Pancreas (tissue), 10 donors: ENCODE measurements around the gene KIAA0825. TPM values are rescaled to one million over a fixed set of nuclear protein-coding genes. Genes with fewer than 3 reads are reported as not detected.
"Not testable (repeated sequence)": the region's sequence is repeated elsewhere in the genome, so short reads cannot be mapped to it uniquely, and the experiment has no call there.

Experiments used
- ATAC-seq, 4 donors: fragments of 200-7000 bp; cut with Tn5 transposase; one replicate each; pipeline versions ENCODE4 v1.8.0 to v1.9.1; 2020; ENCODE audit warnings: mild to moderate bottlenecking in 4 of 4, moderate library complexity in 4 of 4
- DNase-seq, 6 donors: peaks; one replicate each; pipeline ENCODE4 v3.0.0-alpha.2; 2020
- FAIRE-seq: peaks from 2 replicates; lab custom pipeline; 2012; peaks lifted over from hg19 to GRCh38; lab: Jason Lieb, UNC
- H3K27ac ChIP-seq, 4 donors: fragments of 200-600 bp; sonication (generic); 1 replicate in 3 of 4; 2 replicates in 1 of 4; pipeline versions ENCODE4 v1.5.0 to v1.8.0; 2020
- H3K27me3 ChIP-seq, 4 donors: fragments of 200-600 bp; one replicate each; pipeline ENCODE4 v1.8.0; 2021
- H3K36me3 ChIP-seq, 3 donors: fragments of 200-600 bp; sonication (generic) in 1 of 3; one replicate each; pipeline versions ENCODE4 v1.5.0 to v1.8.0; 2020 to 2021
- H3K4me1 ChIP-seq, 3 donors: fragments of 200-600 bp; one replicate each; pipeline ENCODE4 v1.8.0; 2021
- H3K4me3 ChIP-seq, 4 donors: fragments of 200-600 bp; sonication (generic) in 2 of 4; one replicate each; pipeline versions ENCODE4 v1.5.0 to v1.8.0; 2020 to 2021
- H3K9me3 ChIP-seq, 4 donors: fragments of 200-600 bp; one replicate each; pipeline ENCODE4 v1.8.0; 2021
- WGBS, 2 donors: extraction: QIAGEN DNeasy Blood & Tissue Kit; methylation state at CpG; one replicate each; pipeline ENCODE4 v1.1.7; 2013; 5-methylcytosine and 5-hydroxymethylcytosine counted together
- intact Hi-C, 3 donors: fragments of 100-400 bp; cut with DNase I; formaldehyde crosslinking; loops; one replicate each; pipeline versions ENCODE4 v1.11.1 to v1.14.2; 2022
- polyA plus RNA-seq, 2 donors: library from polyadenylated mRNA; stranded (reverse); fragments of 200-250 nt; gene quantifications; one replicate each; pipeline ENCODE4 v1.2.3, GENCODE V29; 2013
- total RNA-seq, 6 donors: library from RNA; stranded (reverse); fragmentation: NEBNext Ultra II Directional in 4 of 6; extraction: Animal tissue kit (Norgen Biotek cat#: 25700) in 4 of 6; gene quantifications; one replicate each; pipeline versions ENCODE4 v1.2.1 to v1.2.4, GENCODE V29; 2021 to 2023
- TF ChIP-seq, protein P1 (sequence below), 4 donors: fragments of 200-600 bp; sonication (generic) in 3 of 4; IDR thresholded peaks; one replicate each; pipeline versions ENCODE4 v1.5.0 to v1.8.0; 2021; ENCODE audit warnings: antibody characterized with exemption in 4 of 4
- donor health status: healthy with polysubstance abuse.
- donor health status: DM: no; HTN: no; CAD: no; lungs with moderate emphysema.
- donor health status: DM: no; HTN: no; CAD: no.
- donor health status: control.
- donor health status: control.
- donor health status: Bipolar disorder and iron deficiency.
- donor health status: DM: yes; HTN: yes; CAD: no.
- donor health status: DM: no; HTN: no; CAD: no.
- donor health status: DM: no; HTN: no; CAD: no.
- donor health status: DM: yes; HTN: yes; CAD: no.

The KIAA0825 gene
- total and polyA plus RNA-seq, 8 donors: 0.33 to 3.1 (median 2.0) TPM

DNA sequence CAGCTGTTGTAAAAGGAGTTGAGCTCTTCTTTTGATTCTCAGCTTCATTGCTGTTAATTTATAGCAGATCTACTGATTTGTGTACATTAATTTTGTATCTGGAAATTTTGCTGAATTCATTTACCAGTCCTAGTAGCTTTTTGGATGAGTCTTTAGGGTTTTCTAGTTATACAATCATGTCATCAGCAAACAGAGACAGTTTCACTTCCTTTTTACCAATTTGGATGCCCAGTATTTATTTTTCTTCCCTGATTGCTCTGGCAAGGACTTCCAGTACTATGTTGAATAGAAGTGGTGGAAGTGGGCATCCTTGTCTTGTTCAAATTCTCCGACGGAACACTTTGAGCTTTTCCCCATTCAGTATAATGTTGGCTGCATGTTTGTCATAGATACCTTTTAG lies 478.1 kb downstream of the KIAA0825 start:
- Histone ChIP-seq H3K4me1 (no peaks in the 10 kb centered on the region), H3K9me3 (no peaks in the 10 kb centered on the region), H3K4me3 (no peak overlapping the region), H3K36me3 (no peaks in the 10 kb centered on the region), H3K27ac (no peak overlapping the region), H3K27me3 (no peaks in the 10 kb centered on the region)
- TF ChIP-seq, protein P1, sequence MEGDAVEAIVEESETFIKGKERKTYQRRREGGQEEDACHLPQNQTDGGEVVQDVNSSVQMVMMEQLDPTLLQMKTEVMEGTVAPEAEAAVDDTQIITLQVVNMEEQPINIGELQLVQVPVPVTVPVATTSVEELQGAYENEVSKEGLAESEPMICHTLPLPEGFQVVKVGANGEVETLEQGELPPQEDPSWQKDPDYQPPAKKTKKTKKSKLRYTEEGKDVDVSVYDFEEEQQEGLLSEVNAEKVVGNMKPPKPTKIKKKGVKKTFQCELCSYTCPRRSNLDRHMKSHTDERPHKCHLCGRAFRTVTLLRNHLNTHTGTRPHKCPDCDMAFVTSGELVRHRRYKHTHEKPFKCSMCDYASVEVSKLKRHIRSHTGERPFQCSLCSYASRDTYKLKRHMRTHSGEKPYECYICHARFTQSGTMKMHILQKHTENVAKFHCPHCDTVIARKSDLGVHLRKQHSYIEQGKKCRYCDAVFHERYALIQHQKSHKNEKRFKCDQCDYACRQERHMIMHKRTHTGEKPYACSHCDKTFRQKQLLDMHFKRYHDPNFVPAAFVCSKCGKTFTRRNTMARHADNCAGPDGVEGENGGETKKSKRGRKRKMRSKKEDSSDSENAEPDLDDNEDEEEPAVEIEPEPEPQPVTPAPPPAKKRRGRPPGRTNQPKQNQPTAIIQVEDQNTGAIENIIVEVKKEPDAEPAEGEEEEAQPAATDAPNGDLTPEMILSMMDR (IDR thresholded peaks at IDR 0.05): no peak
- FAIRE-seq: no peak
- no peak for ATAC-seq
- DNase-seq: no peak
- intact Hi-C loops: no loop called here
- WGBS, 2 donors: 90 to 96% methylated on average over 2 of the region's 2 CpGs

DNA sequence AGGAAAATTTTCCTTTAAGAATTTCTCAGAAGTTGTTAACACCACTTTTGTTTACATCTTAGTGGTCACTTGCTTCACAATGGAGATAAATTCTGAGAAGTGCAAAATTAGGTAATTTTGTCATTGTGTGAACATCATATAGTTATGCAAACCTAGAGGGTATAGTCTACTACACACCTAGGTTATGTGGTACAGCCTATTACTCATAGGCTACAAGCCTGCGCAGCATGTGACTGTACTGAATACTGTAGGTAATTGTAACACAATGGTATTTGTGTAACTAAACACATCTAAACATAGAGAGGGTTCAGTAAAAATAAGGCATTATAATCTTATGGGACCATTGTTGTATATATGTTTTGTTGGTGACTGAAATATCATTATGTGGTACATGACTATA lies 488.3 kb downstream of the KIAA0825 start:
- TF ChIP-seq, protein P1 (IDR thresholded peaks at IDR 0.05): no peak
- DNase-seq (no peak), FAIRE-seq (no peak), ATAC-seq (no peak)
- WGBS, 2 donors: 99 to 100% methylated on average over 1 of the region's 1 CpG
- Histone ChIP-seq H3K27me3 (no peaks in the 10 kb centered on the region), H3K36me3 (no peaks in the 10 kb centered on the region), H3K4me1 (no peaks in the 10 kb centered on the region), H3K27ac (no peak overlapping the region), H3K9me3 (no peaks in the 10 kb centered on the region), H3K4me3 (no peak overlapping the region)
- intact Hi-C loops: no loop called here

DNA sequence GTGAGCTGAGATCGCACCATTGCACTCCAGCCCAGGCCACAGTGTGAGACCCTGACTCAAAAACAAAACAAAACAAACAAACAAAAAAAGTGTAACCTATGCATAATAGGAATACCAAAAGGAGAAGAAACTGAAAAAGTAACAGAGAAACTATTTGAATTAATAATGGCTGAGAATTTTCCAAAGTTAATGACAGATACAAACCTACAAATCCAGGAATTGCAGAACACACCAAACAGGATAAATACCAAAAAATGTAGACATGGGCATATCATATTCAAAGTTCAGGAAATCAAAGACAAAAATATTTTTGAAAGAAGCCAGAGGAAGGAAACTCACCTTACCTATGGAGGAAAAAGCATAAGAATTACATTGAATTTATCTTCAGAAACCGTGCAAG lies 493.3 kb downstream of the KIAA0825 start:
- WGBS, 2 donors: 73 to 83% methylated on average over 2 of the region's 2 CpGs
- FAIRE-seq (no peak), ATAC-seq (no peak), DNase-seq (no peak)
- Histone ChIP-seq H3K27ac (no peak overlapping the region), H3K4me3 (no peak overlapping the region), H3K36me3 (no peaks in the 10 kb centered on the region), H3K27me3 (no peaks in the 10 kb centered on the region), H3K4me1 (no peaks in the 10 kb centered on the region), H3K9me3 (no peaks in the 10 kb centered on the region)
- TF ChIP-seq, protein P1 (IDR thresholded peaks at IDR 0.05): no peak
- intact Hi-C loops: no loop called here

DNA sequence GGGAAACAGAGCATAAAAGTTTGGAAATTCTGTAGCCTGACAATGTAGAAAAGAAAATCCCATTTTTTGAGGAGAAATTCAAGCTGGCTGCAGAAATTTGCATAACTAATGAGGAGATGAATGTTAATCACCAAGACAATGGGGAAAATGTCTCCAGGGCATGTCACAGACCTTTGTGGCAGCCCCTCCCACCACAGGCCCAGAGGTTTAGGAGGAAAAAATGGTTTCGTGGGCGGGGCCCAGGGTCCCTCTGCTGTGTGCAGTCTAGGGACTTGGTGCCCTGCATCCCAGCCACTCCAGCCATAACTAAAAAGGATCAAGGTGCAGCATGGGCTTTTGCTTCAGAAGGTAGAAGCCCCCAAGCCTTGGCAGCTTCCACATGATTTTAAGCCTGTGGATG lies 502.1 kb downstream of the KIAA0825 start:
- H3K27me3 ChIP-seq, H3K9me3 ChIP-seq, FAIRE-seq, H3K4me3 ChIP-seq, H3K4me1 ChIP-seq, intact Hi-C loops, H3K36me3 ChIP-seq, ATAC-seq, H3K27ac ChIP-seq: not testable (repeated sequence)
- 85% methylated on average over 2 of the region's 2 CpGs for WGBS, 2 donors
- peak in 1 of 6 donors; percentile 8 for DNase-seq

DNA sequence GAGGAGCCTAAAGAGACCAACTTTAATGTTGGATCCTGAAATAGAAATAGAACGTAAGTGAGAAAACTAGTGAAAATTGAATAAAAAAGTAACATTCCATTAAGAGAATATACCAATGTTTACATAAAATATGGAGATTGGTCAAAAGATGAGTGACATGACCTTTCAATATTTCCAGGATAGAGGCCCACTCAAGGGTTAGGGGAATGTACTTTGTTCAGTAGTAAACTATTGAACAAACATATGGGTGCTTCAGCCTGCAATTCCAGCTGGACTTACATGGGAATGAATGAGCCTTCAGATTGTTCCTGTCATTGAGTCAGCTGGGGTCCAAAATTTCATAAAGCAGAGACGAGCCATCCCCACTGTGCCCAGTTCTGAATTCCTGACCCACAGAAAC lies 505.3 kb downstream of the KIAA0825 start:
- ATAC-seq: no peak
- H3K27ac ChIP-seq: no peak overlapping the region
- no peak overlapping the region for H3K4me3 ChIP-seq
- no peaks in the 10 kb centered on the region for H3K36me3 ChIP-seq
- TF ChIP-seq, protein P1 (IDR thresholded peaks at IDR 0.05): no peak
- intact Hi-C loops: no loop called here
- FAIRE-seq: no peak
- H3K9me3 ChIP-seq: no peaks in the 10 kb centered on the region
- no peak for DNase-seq
- H3K27me3 ChIP-seq: no peaks in the 10 kb centered on the region
- WGBS, 2 donors: 89 to 92% methylated on average over 2 of the region's 2 CpGs
- peaks cover 0 to 11% (median 0%) of the 10 kb centered on the region in 3 donors for H3K4me1 ChIP-seq
